GM19372 (cell line): ENCODE measurements around the gene CD8B2.
"Not testable (repeated sequence)": the region's sequence is repeated elsewhere in the genome, so short reads cannot be mapped to it uniquely, and the experiment has no call there.

ENCODE experiments used
- ATAC-seq: cut with Tn5 transposase; IDR thresholded peaks from one replicate; pipeline ENCODE4 v1.9.1; 2021; ENCODE audit warnings: mild to moderate bottlenecking, low read depth, moderate library complexity; ENCODE audit not compliant: unreplicated experiment

Gene CD8B2

GRCh38 chr2:106547164-106547903, 60.2 kb downstream of the CD8B2 start:
- ATAC-seq = no peak

GRCh38 chr2:106551417-106552130, 64.4 kb downstream of the CD8B2 start:
- ATAC-seq = no peak

DNA sequence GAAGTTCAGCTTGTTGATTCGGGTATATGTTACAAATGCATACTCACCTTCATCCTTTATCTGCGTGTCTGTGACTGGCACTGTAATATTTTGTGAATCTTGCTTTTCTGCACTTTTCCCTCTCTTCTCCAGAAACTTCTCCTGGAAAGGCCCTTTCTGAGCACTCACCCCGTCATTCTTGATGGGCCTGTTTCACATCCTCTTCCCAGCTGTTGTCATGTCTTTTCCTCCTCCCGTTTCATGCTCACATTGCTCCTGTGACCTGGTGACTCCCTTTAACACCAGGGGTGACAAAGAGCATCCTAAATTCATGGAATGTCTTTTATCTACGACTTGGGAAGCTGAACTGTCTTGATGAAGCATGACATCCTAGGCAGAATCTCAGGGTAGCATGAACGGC, 65.8 kb downstream of the CD8B2 start:
- ATAC-seq = no peak

DNA sequence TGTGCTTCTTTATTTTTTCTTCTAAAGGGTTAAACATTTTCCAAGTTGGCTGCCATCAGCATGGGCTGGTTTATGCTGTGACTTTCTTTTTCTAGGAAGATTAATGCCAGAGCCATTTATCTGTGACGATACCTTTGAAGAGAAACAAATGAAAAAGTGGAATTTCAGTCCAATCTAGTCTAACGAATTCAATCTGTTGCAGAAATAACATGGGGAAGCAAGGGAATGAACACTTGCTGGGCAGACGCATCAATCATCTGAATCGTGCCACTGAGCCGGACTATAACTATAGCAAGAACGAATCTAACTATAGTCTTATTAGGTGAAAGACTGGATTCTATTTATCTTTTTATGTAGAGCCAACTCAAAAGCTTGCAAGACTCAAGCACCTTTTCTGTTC, 66.2 kb downstream of the CD8B2 start:
- ATAC-seq = no peak

DNA sequence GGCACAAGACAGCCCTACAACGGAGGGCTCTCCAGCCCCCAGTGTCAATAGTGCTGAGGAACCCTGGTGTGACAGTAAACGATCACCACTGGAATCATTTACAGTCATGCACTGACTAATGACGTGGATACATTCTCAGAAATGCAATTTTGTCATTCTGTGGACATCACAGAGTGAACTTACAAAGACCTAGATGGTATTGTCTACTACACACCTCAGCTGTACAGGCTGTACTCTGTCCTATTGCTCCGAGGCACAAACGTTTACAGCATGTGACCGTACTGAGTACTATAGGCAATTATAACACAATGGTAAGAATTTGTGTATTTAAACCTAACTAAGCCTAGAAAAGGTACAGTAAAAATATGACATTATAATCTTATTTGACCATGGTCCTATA, 67.2 kb downstream of the CD8B2 start:
- ATAC-seq = no peak

GRCh38 chr2:106555053-106555452, 67.9 kb downstream of the CD8B2 start:
- ATAC-seq = no peak

- ATAC-seq = not testable (repeated sequence)
These were observed 72.6 kb downstream of the CD8B2 start for GRCh38 chr2:106559786-106560185.

- ATAC-seq = no peak
These were observed 73.6 kb downstream of the CD8B2 start for GRCh38 chr2:106560773-106561172.

- no peak for ATAC-seq
These were observed 74.2 kb downstream of the CD8B2 start for GRCh38 chr2:106561356-106561755.

- no peak for ATAC-seq
These were observed 74.6 kb downstream of the CD8B2 start for GRCh38 chr2:106561803-106562202.

DNA sequence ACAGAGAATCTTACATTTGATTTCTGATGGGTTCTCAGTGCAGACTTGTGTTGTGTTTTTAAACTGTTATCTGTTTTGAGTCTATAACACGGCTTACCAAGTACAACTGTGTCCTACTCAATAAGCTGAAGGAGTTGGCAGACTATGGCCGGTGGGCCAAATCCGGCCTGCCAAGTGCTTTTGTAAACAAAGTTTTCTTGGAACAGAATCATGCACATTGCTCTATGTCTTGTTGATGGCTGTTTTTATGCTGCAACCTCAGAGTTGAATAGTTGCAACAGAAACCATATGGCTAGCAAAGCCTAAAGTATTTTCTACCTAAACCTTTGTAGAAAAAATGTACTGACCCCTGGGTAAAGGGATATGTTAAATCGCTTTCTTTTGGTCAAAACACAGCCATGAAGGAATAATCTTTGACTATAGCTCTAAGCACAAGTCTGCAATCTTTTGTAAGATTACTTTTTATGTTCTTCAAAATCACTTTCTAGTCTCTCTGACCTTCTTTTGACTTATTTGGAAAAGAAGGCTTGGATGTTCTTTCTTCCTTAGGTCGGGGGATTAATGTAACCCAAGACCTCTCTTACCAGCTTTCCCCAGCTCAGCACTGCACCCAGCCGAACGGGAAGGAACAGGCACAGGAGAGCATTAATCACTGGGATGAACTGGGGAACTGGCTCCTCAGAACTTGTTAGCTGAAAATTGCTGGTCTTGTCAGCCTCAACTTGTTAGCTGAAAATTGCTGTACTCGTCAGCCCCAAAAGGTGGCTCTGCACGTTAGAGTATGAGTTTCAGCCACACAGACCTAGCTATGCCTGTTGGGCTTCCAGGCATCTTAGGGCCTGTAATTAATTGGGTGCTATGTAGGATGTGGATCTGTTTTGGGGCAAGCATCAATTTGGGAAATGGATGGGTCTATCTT, 75.4 kb downstream of the CD8B2 start:
- ATAC-seq = no peak

DNA sequence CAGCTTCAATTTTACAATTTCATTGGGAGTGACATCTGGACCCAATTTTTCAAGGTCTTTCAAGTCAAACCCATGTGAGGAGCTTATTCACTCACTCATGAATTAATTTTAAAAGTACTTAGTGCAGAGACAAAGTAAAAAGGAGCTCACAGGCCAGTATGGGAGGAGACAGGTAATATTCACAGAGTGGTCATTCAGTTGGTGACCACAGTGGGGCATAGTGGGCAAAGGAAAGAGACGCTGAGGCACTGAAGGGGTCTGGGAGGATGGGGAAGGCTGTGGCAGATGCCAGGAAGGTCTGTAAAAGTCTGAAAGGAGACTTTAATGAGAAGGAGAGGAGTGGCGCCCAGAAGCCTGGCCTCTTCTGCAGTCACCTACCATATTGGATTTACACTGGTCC, 76.0 kb downstream of the CD8B2 start:
- no peak for ATAC-seq

GRCh38 chr2:106565599-106565998, 78.4 kb downstream of the CD8B2 start:
- ATAC-seq = no peak

- ATAC-seq = no peak
These were observed 78.9 kb downstream of the CD8B2 start for GRCh38 chr2:106566050-106566449.

- not testable (repeated sequence) for ATAC-seq
These were observed 79.3 kb downstream of the CD8B2 start for GRCh38 chr2:106566484-106566883.

DNA sequence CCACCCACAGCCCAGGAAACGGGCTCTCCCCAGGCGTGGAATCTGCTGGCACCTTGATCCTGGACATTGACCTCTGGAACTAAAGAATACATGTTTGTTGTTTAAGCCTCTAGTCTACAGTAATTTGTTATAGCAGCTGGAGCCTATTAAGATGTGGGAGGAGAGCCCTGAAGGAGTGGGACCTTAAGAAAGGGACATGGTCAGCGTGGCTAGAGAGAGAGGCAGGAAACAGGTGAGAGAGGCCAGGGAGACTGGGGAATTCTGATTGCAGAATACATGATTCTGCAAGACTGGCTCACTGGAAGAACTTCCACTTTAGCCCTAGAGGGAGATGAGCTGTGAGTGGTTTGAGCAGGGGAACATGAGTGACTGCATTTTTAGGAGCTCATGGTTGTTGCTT, 83.2 kb downstream of the CD8B2 start:
- no peak for ATAC-seq
